Naive B cell (primary cell): ENCODE measurements around the gene KISS1R. TPM values are rescaled to one million over a fixed set of nuclear protein-coding genes. Genes with fewer than 3 reads are reported as not detected.
"Not testable (repeated sequence)": the region's sequence is repeated elsewhere in the genome, so short reads cannot be mapped to it uniquely, and the experiment has no call there.

ENCODE experiments used
- ATAC-seq, 2 donors: fragments of 150-1000 bp; cut with Tn5 transposase; 2 replicates each; pipeline ENCODE4 v1.10.0; 2021; ENCODE audit warnings: low read depth in 2 of 2, mild to moderate bottlenecking in 2 of 2, moderate library complexity in 2 of 2
- DNase-seq: peaks from one replicate; pipeline ENCODE4 v3.0.0; 2022
- H3K27ac Mint-ChIP-seq, 6 donors: one replicate each; pipeline ENCODE4 v1.8.0; 2020 to 2022; ENCODE audit warnings: mild to moderate bottlenecking in 6 of 6, mixed read lengths in 6 of 6, moderate library complexity in 5 of 6, inconsistent platforms in 2 of 6
- H3K27me3 Mint-ChIP-seq, 3 donors: one replicate each; pipeline ENCODE4 v1.8.0; 2021 to 2022; ENCODE audit warnings: mixed read lengths in 3 of 3, mild to moderate bottlenecking in 1 of 3
- H3K36me3 Mint-ChIP-seq, 2 donors: one replicate each; pipeline ENCODE4 v1.8.0; 2020 to 2022; ENCODE audit warnings: mixed read lengths in 2 of 2, inconsistent platforms in 1 of 2, mild to moderate bottlenecking in 1 of 2
- H3K4me1 Mint-ChIP-seq, 3 donors: one replicate each; pipeline ENCODE4 v1.8.0; 2020 to 2022; ENCODE audit warnings: mixed read lengths in 3 of 3, inconsistent platforms in 1 of 3, mild to moderate bottlenecking in 1 of 3, moderate library complexity in 1 of 3
- H3K4me3 Mint-ChIP-seq, 8 donors: one replicate each; pipeline ENCODE4 v1.8.0; 2020 to 2022; ENCODE audit warnings: mild to moderate bottlenecking in 8 of 8, mixed read lengths in 8 of 8, moderate library complexity in 8 of 8, inconsistent platforms in 2 of 8
- H3K9me3 Mint-ChIP-seq, 7 donors: one replicate each; pipeline ENCODE4 v1.8.0; 2020 to 2022; ENCODE audit warnings: mixed read lengths in 7 of 7, mild to moderate bottlenecking in 5 of 7, inconsistent platforms in 2 of 7, moderate library complexity in 1 of 7
- polyA plus RNA-seq, 6 donors: library from polyadenylated mRNA; unstranded; fragments of 300-500 nt; fragmentation: Illumina TruSeq; gene quantifications; one replicate each; pipeline ENCODE4 v1.2.3, GENCODE V29; 2021; ENCODE audit warnings: low read depth in 6 of 6

The KISS1R gene
- polyA plus RNA-seq, 6 donors from 2014 or later = 0.17 to 0.42 (median 0.33) TPM; not detected in 2

DNA sequence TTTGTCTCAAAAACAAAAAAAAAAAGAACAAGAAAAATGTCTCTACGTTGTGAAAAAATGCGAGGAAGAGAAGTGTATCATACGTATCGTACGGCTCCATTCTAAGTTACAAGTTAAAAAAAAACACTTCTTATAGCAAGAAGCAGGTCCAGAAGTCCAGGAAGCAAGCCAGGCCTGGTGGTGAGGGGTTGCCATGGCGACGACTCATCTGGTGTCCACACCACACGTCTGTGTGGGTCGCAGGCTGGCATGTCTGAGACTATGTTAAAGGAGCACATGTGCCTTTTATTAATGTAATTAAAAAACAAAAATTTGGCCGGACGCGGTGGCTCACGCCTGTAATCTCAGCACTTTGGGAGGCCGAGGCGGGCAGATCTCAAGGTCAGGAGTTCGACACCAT, 30.1 kb upstream of the KISS1R start:
- Mint-ChIP-seq H3K27me3 (no peaks in the 10 kb centered on the region), H3K36me3 (no peaks in the 10 kb centered on the region), H3K27ac (no peak overlapping the region), H3K9me3 (no peaks in the 10 kb centered on the region), H3K4me1 (peaks cover 9 to 16% (median 15%) of the 10 kb centered on the region in 3 donors), H3K4me3 (peak overlapping the region in 1 of 8 donors; percentile 41)
- no peak for DNase-seq
- ATAC-seq = no peak

DNA sequence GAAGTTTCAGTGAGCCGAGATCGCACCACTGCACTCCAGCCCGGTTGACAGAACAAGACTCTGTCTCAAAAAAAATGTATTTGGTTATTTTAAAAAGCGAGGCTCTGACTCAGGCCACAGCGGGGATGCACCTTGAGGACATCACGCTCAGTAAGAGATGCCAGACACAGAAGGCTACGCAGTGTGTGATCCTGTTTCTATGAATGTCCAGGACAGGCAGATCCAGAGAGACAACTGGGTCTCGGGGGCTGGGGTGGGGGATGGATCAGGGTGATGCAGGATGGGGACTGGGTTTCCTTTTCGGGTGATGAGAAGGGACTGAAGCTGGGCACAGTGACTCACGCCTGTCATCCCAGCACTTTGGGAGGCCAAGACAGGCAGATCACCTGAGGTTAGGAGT, 29.5 kb upstream of the KISS1R start:
- Mint-ChIP-seq H3K4me1 (peaks cover 12 to 20% (median 18%) of the 10 kb centered on the region in 3 donors), H3K36me3 (no peaks in the 10 kb centered on the region), H3K9me3 (no peaks in the 10 kb centered on the region), H3K27me3 (no peaks in the 10 kb centered on the region), H3K27ac (no peak overlapping the region), H3K4me3 (peak overlapping the region in 2 of 8 donors; percentile 41 to 42)
- ATAC-seq (no peak), DNase-seq (no peak)

DNA sequence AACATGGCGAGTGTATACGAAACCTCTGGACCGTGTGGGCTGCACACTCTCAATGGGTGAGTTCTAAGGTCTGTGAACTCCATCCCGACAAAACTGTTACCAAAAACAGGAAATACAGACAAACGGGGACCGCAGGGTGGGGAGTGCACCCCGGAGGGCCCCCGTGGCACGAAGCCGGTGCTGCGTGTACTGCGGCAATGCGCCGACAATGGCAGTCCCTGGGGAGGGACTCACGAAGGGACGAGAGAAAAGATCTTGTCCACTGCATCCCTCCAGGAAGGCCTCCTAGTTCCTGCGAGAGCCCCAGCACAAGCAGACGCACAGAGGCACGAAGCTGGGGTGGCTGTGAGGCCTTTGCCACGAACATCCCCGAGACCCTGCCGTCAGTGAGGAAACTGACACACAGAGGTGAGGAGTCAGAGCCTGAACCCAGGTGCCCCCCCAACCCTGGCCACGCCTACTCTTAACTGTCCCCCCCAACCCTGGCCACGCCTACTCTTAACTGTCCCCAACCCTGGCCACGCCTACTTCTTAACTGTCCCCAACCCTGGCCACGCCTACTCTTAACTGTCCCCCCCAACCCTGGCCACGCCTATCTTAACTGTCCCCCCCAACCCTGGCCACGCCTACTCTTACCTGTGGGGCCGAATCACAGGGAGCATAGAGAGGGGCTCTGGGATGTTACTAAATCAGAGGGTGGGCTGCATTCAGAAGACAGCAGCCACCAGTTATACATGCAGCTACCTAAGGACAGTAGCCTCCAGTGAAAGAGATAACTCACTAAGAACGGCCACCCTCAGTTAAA, 28.4 kb upstream of the KISS1R start:
- H3K36me3 Mint-ChIP-seq = no peaks in the 10 kb centered on the region
- H3K27ac Mint-ChIP-seq = peak overlapping the region in 4 of 6 donors; percentile 59 to 87 (median 76)
- peaks cover 17 to 30% (median 27%) of the 10 kb centered on the region in 3 donors for H3K4me1 Mint-ChIP-seq
- H3K9me3 Mint-ChIP-seq = peaks cover 0 to 3% (median 0%) of the 10 kb centered on the region in 7 donors
- DNase-seq (no peak), ATAC-seq (no peak)
- no peaks in the 10 kb centered on the region for H3K27me3 Mint-ChIP-seq
- peak overlapping the region in 6 of 8 donors; percentile 9 to 70 (median 38) for H3K4me3 Mint-ChIP-seq

DNA sequence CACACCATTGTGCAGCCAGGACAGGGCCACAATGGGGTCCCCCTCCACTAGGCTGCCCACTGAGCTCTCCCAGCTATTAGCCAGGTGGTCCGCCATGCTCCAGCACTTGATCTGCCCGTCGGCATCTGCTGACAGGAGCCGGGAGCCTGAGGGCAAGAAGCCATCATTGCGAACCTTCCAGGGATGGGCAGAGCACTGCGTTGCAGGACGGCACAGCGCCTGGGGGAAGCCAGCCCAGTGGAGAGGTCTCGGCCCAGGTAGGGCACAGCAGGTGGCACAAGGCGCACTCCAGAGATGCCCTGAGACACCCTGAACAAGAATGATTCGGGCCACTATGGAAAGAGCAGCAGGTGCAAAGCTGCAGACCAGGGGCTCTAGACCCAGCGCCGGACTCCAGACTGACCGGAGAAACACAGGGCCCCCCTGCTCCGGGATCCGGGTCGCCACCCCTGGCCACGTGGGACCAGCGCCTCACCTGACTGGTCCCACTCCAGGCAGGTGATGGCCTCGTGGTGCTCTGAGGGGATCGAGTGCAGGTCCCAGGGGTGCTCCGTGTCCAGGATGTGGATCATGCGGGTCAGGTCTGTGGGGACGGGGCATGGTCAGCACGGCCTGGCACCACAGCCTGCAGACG, 27.4 kb upstream of the KISS1R start:
- Mint-ChIP-seq H3K4me1 (peaks cover 17 to 34% (median 30%) of the 10 kb centered on the region in 3 donors), H3K36me3 (no peaks in the 10 kb centered on the region), H3K9me3 (peaks cover 0 to 3% (median 0%) of the 10 kb centered on the region in 7 donors), H3K4me3 (peak overlapping the region in 4 of 8 donors; percentile 35 to 71 (median 62)), H3K27ac (peak overlapping the region in 2 of 6 donors; percentile 56 to 87), H3K27me3 (no peaks in the 10 kb centered on the region)
- no peak for ATAC-seq
- DNase-seq = no peak

DNA sequence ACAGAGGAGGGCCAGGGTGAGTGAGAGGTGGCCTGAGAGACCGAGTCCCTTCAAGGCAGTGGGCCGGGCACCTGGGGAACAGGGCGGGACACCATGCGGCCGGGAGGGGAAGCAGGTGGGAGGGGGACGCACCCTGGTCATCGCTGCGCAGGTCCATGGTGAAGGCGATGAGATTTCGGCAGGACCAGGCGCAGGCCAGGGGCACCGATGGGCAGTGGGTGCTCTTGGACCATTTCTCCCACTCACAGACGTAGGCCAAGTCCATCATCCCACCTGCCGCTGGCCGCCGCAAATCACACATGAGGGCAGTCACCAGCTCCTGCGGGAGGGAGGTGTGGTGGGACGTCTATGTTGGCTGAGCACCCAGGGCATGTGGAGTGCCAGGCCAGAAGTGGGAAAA, 26.3 kb upstream of the KISS1R start:
- DNase-seq (no peak), ATAC-seq (no peak)
- Mint-ChIP-seq H3K27ac (peak overlapping the region in 3 of 6 donors; percentile 73 to 91 (median 80)), H3K27me3 (no peaks in the 10 kb centered on the region), H3K4me3 (peak overlapping the region; percentile 68 to 88 (median 79)), H3K4me1 (peaks cover 21 to 34% (median 30%) of the 10 kb centered on the region in 3 donors), H3K36me3 (no peaks in the 10 kb centered on the region), H3K9me3 (peaks cover 0 to 3% (median 0%) of the 10 kb centered on the region in 7 donors)

DNA sequence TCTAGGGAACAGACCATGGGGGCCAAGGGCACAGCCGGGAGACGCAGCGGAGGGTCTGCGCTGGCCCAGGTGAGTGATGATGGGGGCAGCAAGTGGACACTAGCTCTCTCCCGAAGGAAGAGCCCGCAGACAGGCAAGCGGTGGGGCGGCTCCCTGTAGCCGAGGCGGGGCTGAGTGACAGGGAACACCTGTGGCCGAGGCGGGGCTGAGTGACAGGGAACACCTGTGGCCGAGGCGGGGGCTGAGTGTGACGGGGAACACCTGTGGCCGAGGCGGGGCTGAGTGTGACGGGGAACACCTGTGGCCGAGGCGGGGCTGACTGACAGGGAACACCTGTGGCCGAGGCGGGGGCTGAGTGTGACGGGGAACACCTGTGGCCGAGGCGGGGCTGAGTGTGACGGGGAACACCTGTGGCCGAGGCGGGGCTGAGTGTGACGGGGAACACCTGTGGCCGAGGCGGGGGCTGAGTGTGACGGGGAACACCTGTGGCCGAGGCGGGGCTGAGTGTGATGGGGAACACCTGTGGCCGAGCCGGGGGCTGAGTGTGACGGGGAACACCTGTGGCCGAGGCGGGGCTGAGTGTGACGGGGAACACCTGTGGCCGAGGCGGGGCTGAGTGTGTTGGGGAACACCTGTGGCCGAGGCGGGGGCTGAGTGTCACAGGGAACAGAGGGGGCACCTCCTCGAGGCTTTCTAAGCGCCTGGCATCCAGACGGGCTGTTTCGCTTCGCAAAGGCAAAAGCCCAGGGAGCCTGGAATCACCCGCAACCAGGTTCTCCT, 25.5 kb upstream of the KISS1R start:
- not testable (repeated sequence) for H3K9me3 Mint-ChIP-seq, H3K36me3 Mint-ChIP-seq, DNase-seq, H3K27me3 Mint-ChIP-seq, ATAC-seq
- H3K4me1 Mint-ChIP-seq = peaks cover 26 to 34% (median 30%) of the 10 kb centered on the region in 3 donors
- H3K4me3 Mint-ChIP-seq = peak overlapping the region; percentile 81 to 96 (median 88)
- H3K27ac Mint-ChIP-seq = peak overlapping the region in 3 of 6 donors; percentile 29 to 100 (median 56)

DNA sequence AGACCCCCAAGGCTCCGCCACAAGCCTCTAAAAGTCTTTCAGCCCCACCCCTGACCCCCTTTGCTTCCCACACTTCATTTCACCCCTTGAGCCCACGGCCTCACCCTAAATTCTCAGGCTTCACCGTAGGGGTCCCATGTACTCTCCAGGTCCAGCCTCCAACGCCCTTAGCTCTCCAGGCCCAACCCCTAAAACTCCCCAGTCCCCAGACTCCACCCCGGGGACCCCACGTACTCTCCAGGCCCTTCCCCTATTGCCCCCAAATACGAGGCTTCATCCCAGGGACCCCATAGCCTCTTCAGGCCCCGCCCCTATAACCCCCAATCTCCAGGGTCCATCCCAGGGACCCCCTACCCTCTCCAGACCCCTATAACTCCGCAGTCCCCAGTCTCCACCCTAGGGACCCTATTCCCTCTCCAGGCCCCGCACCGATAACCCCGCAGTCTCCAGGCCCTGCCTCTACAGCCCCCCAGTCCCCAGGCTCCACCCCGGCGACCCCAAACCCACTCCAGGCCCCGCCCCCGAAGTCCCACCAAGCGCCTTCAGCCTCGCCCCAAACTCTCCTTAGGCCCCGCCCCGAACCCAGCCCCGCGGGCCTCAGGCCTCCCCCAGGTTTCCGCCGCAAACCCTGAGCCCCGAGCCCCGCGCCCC, 24.8 kb upstream of the KISS1R start:
- Mint-ChIP-seq H3K27ac (peak overlapping the region; percentile 79 to 100 (median 90)), H3K4me3 (peak overlapping the region; percentile 81 to 97 (median 91)), H3K4me1 (peaks cover 27 to 32% (median 30%) of the 10 kb centered on the region in 3 donors), H3K27me3 (no peaks in the 10 kb centered on the region), H3K36me3 (no peaks in the 10 kb centered on the region), H3K9me3 (peaks cover 0 to 3% (median 0%) of the 10 kb centered on the region in 7 donors)
- peak in 1 of 2 donors; percentile 24 for ATAC-seq
- no peak for DNase-seq

DNA sequence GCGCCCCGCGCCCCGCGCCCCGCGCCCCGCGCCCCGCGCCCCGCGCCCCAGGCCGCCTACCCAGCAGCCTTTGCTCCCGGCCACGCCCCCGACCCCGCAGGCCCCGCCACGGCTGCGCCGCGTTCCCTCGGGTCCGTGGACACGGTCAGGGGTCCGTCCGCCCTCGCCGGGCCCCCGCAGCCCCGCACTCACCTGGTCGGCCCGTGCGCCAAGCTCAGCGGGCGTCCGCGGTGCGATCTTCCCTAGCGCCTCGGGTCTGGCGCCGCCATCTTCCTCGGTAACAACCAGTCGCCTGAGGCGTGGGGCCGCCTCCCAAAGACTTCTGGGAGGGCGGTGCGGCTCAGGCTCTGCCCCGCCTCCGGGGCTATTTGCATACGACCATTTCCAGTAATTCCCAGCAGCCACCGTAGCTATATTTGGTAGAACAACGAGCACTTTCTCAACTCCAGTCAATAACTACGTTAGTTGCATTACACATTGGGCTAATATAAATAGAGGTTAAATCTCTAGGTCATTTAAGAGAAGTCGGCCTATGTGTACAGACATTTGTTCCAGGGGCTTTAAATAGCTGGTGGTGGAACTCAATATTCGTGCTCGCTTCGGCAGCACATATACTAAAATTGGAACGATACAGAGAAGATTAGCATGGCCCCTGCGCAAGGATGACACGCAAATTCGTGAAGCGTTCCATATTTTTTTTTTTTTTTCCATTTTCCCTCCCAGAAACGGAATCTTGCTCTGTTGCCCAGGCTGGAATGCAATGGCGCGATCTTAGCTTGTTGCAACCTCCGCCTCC, 24.0 kb upstream of the KISS1R start, which contains the start of the genes MED16 and RNU6-9:
Gene MED16 (minus strand): TSS at position 294 of the 796 bp plus-strand sequence. CDS start 2,056 bp downstream, outside the sequence.
Gene RNU6-9 (plus strand): TSS at position 591 of the 796 bp plus-strand sequence.
- Mint-ChIP-seq H3K36me3 (no peaks in the 10 kb centered on the region), H3K4me1 (peaks cover 27 to 37% (median 30%) of the 10 kb centered on the region in 3 donors), H3K27ac (peak within 1 kb of the TSS; percentile 97 to 100 (median 100)), H3K9me3 (peaks cover 0 to 3% (median 0%) of the 10 kb centered on the region in 7 donors), H3K4me3 (peak within 1 kb of the TSS; percentile 88 to 97 (median 94)), H3K27me3 (no peaks in the 10 kb centered on the region)
- ATAC-seq = peak; percentile 91 to 93
- DNase-seq = peak; percentile 94

DNA sequence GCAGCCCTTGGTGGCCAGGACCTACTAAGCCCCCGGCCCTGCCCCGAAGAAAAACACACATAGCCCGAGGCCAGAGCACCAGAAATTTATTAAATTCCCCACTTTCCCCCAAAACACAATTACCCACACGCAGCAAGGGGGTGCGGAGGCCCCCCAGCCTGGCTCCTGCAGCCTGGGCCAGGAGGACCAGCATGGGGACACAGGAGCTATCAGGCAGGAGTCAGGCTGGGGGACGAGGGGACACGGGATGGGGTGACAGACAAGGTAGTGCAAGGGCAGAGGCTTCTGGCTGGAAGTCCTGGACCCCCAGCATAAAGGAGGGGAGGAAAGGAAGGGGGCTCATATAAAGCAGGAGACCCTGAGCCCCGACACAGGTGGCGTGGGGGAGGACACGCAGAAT, 20.7 kb upstream of the KISS1R start:
- Mint-ChIP-seq H3K27ac (peak overlapping the region in 4 of 6 donors; percentile 39 to 78 (median 66)), H3K27me3 (no peaks in the 10 kb centered on the region), H3K4me1 (peaks cover 19 to 29% (median 27%) of the 10 kb centered on the region in 3 donors), H3K9me3 (peaks cover 0 to 3% (median 0%) of the 10 kb centered on the region in 7 donors), H3K4me3 (peak overlapping the region in 2 of 8 donors; percentile 62 to 81), H3K36me3 (no peaks in the 10 kb centered on the region)
- ATAC-seq (no peak), DNase-seq (no peak)

DNA sequence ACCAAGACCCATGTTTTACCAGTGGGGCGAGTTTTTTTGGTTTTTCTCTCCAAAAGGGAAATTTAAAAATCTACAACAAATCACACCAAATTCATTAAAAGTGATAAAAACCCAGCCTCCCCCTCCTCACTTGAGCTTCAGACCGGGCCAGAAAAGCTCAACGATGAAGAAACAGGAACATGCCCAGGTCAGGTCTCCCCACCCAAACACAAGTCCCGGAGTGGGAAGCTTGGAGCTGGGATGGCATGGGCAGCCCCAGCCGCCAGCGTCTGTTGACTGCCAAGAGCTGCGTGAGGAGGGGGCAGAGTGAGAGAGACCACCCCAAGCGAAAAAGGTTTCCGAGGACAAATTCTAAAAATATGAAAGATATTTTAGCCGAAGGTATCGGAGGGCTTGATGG, 20.1 kb upstream of the KISS1R start:
- Mint-ChIP-seq H3K36me3 (no peaks in the 10 kb centered on the region), H3K4me1 (peaks cover 18 to 27% (median 26%) of the 10 kb centered on the region in 3 donors), H3K4me3 (no peak overlapping the region), H3K27ac (peak overlapping the region in 2 of 6 donors; percentile 39 to 78), H3K9me3 (peaks cover 0 to 3% (median 0%) of the 10 kb centered on the region in 7 donors), H3K27me3 (no peaks in the 10 kb centered on the region)
- no peak for ATAC-seq
- no peak for DNase-seq

DNA sequence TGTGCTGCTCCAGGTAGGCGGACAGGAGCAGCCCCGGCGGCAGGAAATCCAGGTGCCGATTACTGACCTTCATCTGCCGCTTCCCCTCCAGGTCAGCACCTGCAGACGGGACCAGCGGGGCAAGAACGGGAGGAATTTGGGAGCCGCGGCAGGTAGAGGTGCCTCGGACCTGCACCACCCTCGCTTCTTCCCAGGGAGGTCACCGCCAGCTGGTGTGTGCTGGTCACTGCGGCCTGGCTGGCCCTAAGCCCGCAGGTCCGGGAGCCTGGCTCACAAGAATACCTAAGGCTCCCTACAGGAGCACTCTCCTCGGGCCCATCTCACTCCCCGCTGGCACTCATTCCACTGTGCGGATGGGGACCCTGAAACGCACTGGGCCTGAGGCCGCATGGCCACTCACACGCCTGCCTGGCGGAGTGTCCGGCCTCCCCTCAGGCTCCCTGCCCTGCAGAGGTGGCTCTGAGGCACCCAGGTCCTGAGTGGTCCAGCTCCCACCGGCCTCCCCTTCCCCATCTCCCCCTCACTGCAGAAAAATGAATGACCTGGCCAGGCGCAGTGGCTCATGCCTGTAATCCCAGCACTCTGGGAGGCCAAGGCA, 19.6 kb upstream of the KISS1R start:
- no peaks in the 10 kb centered on the region for H3K27me3 Mint-ChIP-seq
- H3K4me1 Mint-ChIP-seq = peaks cover 14 to 24% (median 21%) of the 10 kb centered on the region in 3 donors
- H3K4me3 Mint-ChIP-seq = no peak overlapping the region
- H3K9me3 Mint-ChIP-seq = peaks cover 0 to 3% (median 0%) of the 10 kb centered on the region in 7 donors
- no peaks in the 10 kb centered on the region for H3K36me3 Mint-ChIP-seq
- DNase-seq (no peak), ATAC-seq (no peak)
- H3K27ac Mint-ChIP-seq = peak overlapping the region in 1 of 6 donors; percentile 39
